Kidney epithelial cell (primary cell): Measurements from ENCODE around the gene SENP6. TPM values are rescaled to one million over a fixed set of nuclear protein-coding genes. Genes with fewer than 3 reads are reported as not detected.
"Not testable (repeated sequence)": the region's sequence is repeated elsewhere in the genome, so short reads cannot be mapped to it uniquely, and the experiment has no call there.

Experiments used
- DNase-seq: peaks from one replicate; pipeline ENCODE4 v3.0.0-alpha.2; 2010; ENCODE audit warnings: low read depth
- H3K27me3 ChIP-seq: 2 replicates; pipeline ENCODE4 v1.6.0; 2011; ENCODE audit warnings: low read length; ENCODE audit not compliant: control insufficient read depth, insufficient read depth
- H3K36me3 ChIP-seq: 2 replicates; pipeline ENCODE4 v1.5.1; 2011; ENCODE audit warnings: low read length; ENCODE audit not compliant: control insufficient read depth, insufficient read depth
- H3K4me3 ChIP-seq: 2 replicates; pipeline ENCODE4 v1.5.1; 2011; ENCODE audit warnings: low read depth, mild to moderate bottlenecking, control low read depth, low read length
- CTCF ChIP-seq: IDR thresholded peaks from 2 replicates; pipeline ENCODE4 v1.5.1; 2011; ENCODE audit warnings: mild to moderate bottlenecking, moderate library complexity, low read length, control low read depth, inconsistent platforms; ENCODE audit not compliant: insufficient read depth, poor library complexity, severe bottlenecking
- total RNA-seq: library from RNA; depleted of rRNA; stranded (reverse); fragments of >200 nt; gene quantifications from 2 replicates; pipeline ENCODE4 v1.2.3, GENCODE V29; 2015

Gene SENP6
- total RNA-seq, 1 donor from 2014 or later = 68.5 TPM

DNA sequence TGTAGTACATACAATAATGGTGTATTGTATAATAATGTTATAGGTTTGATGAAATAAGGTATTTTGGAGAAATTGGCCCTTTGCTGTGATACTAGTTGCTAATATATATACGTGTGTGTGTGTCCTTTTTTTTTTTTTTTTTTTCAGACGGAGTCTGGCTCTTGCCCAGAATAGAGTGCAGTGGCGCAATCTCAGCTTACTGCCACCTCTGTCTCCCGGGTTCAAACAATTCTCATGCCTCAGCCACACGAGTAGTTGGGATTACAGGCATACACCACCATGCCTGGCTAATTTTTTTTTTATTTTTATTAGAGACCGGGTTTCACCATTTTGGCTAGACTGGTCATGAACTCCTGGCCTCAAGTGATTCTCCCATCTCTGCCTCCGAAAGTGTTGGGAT is 23.3 kb downstream of the SENP6 start:
- no peak for TF ChIP-seq CTCF
- no peak for DNase-seq
- H3K27me3 ChIP-seq = no peaks in the 10 kb centered on the region
- H3K36me3 ChIP-seq = no peaks in the 10 kb centered on the region
- H3K4me3 ChIP-seq = no peak overlapping the region

DNA sequence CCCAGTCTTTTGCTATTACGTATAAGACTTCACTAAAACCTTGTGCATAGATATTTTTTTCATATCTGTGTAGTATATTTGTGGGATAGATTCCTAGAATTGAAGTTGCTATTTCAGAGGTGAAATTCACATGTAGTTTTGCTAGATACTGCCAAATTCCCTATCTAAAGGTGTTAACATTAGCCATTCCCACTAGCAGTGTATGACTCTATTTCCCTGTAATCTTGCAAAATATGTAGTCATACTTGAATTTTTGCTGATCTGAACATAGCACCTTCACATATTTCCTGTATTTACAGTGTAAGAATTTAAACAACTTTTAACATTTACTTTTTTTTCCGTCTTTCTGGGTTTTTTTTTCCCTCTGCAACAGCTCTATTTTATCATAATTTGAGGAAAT is 24.9 kb downstream of the SENP6 start:
- TF ChIP-seq CTCF = no peak
- Histone ChIP-seq H3K27me3 (no peaks in the 10 kb centered on the region), H3K36me3 (no peaks in the 10 kb centered on the region), H3K4me3 (no peak overlapping the region)
- no peak for DNase-seq

GRCh38 chr6:75627708-75628107 is 26.0 kb downstream of the SENP6 start:
- not testable (repeated sequence) for H3K36me3 ChIP-seq, DNase-seq, H3K27me3 ChIP-seq, H3K4me3 ChIP-seq

GRCh38 chr6:75631859-75632635 is 30.4 kb downstream of the SENP6 start:
- Histone ChIP-seq H3K4me3 (no peak overlapping the region), H3K36me3 (no peaks in the 10 kb centered on the region), H3K27me3 (no peaks in the 10 kb centered on the region)
- no peak for TF ChIP-seq CTCF
- no peak for DNase-seq

DNA sequence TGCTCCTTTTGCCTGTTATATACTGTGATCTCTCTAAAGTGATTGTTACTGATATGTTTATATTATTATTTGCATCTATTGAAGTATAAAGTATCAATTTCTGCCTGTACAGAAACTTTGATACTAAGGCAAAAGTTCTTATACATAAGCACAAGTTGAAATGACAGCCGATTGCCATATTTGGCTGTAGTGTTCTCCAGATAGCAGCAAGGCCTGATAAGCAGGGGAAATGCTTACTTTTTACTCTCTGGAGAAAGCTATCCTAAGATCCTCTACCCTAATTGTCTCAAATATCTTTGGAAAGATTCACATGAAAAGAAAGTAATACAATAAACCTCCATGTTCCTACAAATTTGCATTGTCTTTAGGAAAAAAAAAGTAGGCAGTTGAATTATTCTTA is 31.4 kb downstream of the SENP6 start:
- no peak for DNase-seq
- Histone ChIP-seq H3K36me3 (no peaks in the 10 kb centered on the region), H3K27me3 (no peaks in the 10 kb centered on the region), H3K4me3 (no peak overlapping the region)
- no peak for TF ChIP-seq CTCF

DNA sequence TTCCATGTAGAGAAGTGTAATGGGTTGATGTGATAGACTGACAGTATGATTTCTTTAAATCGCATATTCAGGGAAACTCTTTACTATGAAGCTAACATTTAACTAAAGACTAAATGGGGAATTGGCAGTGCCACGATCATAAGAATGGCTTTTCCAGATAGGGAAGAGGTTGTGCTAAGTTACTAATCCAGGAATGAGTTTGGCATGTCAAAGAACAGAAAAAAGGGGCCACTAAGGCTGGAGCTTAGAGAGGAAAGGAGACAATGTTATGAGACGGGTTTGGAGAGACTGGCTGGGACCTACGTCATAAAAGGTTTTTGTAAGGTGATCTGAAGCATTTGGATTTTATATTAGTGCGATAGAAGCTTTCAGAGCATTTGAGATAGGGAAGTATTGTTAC is 40.6 kb downstream of the SENP6 start:
- no peak overlapping the region for H3K4me3 ChIP-seq
- TF ChIP-seq CTCF = no peak
- no peak for DNase-seq
- no peaks in the 10 kb centered on the region for H3K27me3 ChIP-seq
- H3K36me3 ChIP-seq = no peaks in the 10 kb centered on the region
